ENCODE results near the gene HSP90AB1.

HSP90AB1 gene

GRCh38 chr6:44269178-44269920, 22.4 kb downstream of the HSP90AB1 start:
- no peak for DNase-seq (ENCODE audit: low read depth)

GRCh38 chr6:44269921-44270525, 23.1 kb downstream of the HSP90AB1 start, which contains the start of gene TMEM151B:
Gene TMEM151B (plus strand): TSS chr6:44270450. CDS start chr6:44270743, 293 bp downstream.
- DNase-seq (ENCODE audit: low read depth) = no peak

DNA sequence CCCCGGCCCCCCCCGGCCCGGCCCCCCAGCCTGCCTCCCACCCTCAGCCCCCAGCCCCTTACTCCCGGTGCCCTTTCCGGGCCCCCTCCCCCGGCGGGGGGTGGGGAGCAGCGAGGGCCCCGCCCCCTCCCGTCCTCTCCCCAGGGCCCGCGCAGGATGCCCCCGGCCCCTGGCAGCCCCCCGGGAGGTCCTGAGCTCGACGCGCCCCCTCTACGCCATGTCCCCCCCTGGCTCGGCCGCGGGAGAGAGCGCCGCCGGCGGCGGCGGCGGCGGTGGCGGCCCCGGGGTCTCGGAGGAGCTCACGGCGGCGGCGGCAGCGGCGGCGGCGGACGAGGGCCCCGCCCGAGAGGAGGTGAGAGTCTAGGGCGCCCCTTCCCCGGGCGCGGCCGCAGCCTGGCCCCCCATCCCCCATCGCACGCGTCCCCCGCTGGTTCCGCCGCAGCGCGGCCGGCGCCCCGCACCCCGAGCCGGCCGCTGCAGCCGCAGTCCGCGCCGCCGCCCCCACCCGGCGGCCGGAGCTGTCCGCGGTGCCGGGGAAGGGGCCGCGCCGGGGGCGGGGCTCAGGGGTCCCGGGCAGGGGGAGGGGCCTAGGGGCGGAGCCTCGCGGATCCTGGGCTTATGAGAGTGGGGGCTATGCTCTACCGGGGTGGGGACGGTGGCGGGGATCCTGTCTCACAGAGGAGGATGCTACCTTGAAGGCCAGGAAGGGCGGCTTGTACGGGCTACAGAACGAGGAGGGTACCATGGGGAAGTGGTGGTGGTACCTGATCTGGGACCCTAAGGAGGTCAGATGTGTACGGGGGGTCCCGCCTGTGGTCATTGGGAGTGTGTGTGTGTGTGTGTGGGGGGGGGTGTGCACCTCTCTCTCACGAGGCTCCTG, 23.9 kb downstream of the HSP90AB1 start:
- DNase-seq (ENCODE audit: low read depth) = no peak

DNA sequence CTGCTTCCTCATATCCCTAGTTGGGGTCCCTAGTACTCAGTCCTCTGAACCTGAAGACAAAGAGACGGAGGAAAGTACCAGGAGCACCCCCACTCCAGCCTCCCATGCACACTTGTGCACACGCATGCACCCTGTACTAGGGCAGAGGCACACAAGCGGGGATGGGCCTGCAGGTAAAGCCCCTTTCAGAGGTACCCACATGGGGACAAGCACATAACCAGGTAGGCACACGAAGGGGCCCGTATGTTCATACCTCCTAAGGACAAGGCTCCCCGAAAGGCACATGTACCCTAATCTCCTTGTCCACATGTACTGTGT, 24.5 kb downstream of the HSP90AB1 start:
- DNase-seq (ENCODE audit: low read depth) = no peak

GRCh38 chr6:44271914-44272313, 25.0 kb downstream of the HSP90AB1 start:
- no peak for DNase-seq (ENCODE audit: low read depth)

GRCh38 chr6:44272529-44272928, 25.6 kb downstream of the HSP90AB1 start:
- no peak for DNase-seq (ENCODE audit: low read depth)

DNA sequence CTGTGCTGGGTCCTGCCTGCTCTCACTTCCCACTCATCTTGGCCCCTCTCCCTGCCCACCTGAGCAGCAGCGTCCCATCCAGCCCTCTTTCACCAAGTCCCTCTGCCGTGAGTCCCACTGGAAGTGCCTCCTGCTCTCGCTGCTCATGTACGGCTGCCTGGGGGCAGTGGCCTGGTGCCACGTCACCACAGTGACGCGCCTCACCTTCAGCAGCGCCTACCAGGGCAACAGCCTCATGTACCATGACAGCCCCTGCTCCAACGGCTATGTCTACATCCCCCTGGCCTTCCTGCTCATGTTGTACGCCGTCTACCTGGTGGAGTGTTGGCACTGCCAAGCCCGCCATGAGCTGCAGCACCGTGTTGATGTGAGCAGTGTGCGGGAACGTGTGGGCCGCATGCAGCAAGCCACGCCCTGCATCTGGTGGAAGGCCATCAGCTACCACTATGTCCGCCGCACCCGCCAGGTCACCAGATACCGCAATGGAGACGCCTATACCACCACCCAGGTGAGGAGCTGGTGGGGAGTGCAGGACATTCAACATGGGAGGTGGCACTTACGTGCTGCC, 26.2 kb downstream of the HSP90AB1 start:
- DNase-seq (ENCODE audit: low read depth) = no peak

DNA sequence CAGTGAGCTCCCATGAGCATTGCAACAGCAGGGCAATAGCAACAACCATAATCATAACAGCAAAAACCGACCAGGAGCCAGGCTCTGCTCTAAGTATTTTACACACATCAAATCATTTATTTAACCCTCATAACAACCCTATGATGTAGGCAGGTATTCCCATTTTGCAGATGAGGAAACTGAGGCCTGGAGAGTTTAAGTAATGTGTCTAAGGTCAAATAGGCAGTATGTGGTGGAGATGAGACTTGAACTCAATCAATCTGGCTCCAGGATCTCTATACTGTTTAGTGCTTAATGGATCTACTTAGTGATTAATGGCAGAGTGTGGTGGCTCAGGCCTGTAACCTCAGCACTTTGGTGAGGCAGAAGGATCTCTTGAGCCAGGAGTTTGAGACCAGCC, 26.7 kb downstream of the HSP90AB1 start:
- no peak for DNase-seq (ENCODE audit: low read depth)

GRCh38 chr6:44275271-44275748, 28.4 kb downstream of the HSP90AB1 start:
- no peak for DNase-seq (ENCODE audit: low read depth)

- no peak for DNase-seq (ENCODE audit: low read depth)
Measured at GRCh38 chr6:44275749-44276648, 29.1 kb downstream of the HSP90AB1 start.

DNA sequence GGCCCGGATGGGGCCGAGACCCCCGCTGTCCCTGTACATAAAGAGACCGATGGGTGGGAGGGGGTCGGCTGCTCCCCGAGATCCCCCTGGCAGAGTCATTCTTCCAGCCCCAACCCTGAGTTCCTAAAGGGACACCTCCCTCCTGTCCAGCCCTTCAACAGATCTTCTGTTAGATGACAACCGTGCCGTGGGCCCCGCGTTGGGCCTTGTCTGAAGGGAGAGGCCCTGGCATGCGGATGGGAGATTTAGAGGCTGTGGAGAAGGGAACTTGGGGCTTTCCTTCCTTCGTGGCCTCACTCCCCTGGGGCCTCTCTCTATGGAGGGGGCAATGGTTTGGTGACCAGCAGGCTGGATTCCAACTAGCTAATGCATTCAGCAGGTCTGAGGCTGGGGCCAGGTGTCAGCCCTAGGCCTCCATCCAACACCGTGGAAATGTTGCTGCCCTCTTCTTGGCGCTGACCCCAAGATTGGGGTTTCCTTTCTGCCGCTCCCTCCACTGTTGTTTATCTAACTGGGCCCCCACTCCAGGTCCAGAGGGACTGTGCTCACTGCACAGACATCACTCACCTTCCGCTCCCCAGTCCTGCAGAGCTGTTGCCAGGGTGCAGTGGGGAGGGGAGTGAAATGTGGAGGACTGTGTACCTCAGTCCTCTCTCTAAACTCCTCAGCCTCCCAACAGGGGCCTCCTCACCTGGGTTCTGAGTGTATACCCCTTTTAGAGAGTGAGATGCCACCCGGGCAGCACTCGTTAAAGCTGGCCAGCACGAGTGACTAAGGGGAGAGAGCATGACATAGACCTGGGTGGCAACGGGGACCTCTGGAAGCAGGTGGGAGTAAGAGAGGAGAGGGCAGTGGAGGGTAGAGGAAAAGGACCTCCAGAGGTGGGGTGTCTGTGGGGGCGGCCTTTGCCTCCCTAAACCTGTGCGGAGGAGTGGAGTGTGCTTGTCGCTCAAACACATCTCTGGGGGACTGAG, 30.1 kb downstream of the HSP90AB1 start:
- no peak for DNase-seq (ENCODE audit: low read depth)

DNA sequence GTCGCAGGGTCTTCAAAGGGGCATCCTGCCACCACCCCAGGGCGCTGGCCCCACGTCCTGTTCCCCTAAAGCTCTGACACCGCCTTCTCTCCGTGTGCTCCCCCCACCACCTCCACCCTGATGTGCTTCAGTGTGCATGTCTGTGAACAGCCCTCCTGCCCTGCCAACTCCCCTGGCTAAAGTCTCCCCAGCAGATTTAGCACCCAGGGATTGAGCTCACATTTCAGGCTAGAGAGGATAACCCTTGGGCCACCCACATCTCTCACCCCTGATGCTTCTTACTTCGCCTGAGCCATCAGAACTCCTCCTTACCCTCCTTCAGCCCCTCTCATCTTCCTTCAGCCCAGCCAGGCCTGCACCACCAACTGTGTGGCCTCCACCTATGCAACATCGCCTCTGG, 30.9 kb downstream of the HSP90AB1 start:
- no peak for DNase-seq (ENCODE audit: low read depth)

GRCh38 chr6:44278315-44278714, 31.4 kb downstream of the HSP90AB1 start:
- DNase-seq (ENCODE audit: low read depth) = no peak

DNA sequence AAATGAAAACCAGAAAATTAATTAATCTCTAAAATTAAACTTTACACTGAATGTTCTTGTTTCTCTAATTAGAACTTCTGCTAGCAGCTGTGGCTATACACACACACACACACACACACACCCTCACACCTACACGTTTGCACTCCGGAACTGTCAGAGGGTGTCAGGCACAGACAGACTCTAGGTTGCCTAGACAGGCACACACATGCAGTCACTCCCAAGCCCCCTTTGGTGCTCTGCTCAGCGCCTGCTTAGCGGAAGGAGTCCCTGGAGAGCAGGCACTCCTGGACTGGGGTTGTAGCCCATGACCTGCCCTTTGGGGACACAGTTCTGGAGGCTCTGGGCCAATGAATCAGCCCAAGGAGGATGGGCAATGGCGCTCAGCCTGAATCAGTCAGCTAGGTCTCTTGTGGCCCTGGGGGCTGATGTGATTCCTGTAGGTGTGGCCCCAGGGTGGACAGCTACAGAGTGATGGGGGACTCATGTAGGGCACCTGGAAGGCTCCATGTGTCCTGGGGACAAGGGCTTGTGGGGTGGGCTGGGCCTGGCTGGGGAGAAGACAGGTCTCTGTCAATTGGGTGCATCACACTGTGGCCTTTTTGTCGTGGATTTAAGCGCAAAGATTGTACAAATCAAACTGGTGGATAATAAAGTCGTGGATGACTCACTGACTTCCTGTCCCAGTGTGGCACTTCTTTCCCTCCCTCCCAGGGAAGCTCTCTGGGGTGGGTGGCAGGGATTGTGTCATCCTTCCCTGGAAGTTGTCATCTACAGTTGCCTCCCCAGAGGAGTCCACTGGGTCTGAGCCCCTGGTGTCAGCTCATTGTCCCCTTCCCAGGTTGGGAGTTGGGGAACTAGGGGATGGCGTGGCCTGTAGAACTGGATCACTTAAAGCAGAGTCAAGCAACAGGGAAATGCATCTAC, 32.1 kb downstream of the HSP90AB1 start:
- no peak for DNase-seq (ENCODE audit: low read depth)

DNA sequence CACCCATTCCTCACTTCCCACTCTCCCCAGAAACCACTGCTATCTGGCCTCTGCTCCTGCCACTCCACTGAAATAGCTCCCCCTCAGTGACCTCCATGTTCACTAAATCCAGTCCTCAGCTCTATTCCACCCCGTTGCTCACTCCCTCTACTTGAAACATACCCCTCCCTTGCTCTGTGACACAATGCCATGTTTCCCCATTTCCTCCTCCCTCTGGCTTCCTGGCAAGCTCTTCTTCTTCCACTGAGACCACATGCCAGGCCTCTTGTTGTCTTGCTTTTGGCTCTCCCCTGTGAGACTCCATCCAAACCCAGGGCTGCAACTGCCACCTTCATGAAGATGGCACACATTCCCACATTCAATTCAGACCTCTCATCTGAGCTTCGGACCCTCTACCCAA, 37.2 kb downstream of the HSP90AB1 start:
- no peak for DNase-seq (ENCODE audit: low read depth)

GRCh38 chr6:44284867-44285266, 38.0 kb downstream of the HSP90AB1 start:
- no peak for DNase-seq (ENCODE audit: low read depth)

DNA sequence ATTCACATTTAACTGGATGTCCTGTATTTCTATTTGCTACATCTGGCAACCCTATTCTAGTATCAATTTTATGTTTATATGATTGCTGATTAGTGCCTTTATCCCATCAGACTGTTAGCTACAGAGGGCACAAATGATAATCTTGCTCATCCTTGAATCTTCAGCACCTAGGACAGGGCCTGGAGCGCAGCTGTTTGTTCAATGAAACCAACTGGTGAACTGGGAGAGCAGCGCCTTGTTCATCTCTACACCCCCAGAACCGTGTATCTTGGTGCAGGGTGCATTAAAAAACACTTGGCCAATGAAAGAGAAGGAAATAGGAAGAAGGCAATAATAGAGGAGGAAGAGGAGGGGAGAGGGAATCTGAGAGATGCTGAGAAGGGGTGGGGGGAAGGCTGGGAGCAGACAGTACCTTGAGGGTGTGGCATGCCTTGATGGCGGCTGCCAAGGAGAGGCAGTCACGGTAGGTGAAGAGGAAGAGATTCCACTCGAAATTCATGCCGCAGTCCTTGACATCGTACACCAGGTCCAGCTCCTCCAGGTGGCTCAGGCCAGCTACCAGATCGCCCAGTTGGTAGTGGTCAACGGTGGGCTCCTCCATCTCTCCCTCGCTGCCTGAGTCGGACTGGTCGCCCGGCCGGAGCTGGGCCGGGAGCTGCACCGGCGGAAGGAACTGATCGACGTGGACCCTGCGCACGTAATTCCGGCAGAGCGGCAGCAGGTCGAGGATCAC, 38.8 kb downstream of the HSP90AB1 start:
- DNase-seq (ENCODE audit: low read depth) = no peak

GRCh38 chr6:44286285-44286565, 39.3 kb downstream of the HSP90AB1 start:
- no peak for DNase-seq (ENCODE audit: low read depth)

DNA sequence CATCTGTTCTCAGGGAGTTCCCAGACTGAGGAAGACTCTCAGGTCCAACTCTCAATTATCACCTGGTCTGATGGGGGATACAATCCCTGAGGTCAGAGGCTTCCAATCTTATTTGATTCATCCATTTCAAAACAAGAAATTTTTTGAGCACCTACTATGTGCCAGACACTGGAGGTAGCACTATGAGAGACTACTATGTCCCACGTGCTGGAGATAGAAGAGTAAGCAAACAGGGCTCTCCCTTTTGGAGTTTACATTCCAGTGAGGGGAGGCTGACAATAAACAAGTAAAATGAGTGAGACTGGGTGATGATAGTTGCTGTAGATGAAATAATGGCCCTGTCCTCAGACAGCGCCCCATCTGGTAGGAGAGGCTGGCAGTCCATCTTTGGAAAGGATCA, 39.8 kb downstream of the HSP90AB1 start:
- no peak for DNase-seq (ENCODE audit: low read depth)

Measured in fibroblast of gingiva (primary cell).